Activated effector memory CD4-positive, alpha-beta T cell treated with anti-CD3 and anti-CD28 coated beads, Interleukin-2, amount 50 U/mL, for 16 hours (primary cell): ENCODE results near the gene IL1RAPL2.
"Not testable (repeated sequence)": the region's sequence is repeated elsewhere in the genome, so short reads cannot be mapped to it uniquely, and the experiment has no call there.

ENCODE experiments used
- DNase-seq: peaks from one replicate; pipeline ENCODE4 v3.0.0-alpha.2; 2020

Gene IL1RAPL2

DNA sequence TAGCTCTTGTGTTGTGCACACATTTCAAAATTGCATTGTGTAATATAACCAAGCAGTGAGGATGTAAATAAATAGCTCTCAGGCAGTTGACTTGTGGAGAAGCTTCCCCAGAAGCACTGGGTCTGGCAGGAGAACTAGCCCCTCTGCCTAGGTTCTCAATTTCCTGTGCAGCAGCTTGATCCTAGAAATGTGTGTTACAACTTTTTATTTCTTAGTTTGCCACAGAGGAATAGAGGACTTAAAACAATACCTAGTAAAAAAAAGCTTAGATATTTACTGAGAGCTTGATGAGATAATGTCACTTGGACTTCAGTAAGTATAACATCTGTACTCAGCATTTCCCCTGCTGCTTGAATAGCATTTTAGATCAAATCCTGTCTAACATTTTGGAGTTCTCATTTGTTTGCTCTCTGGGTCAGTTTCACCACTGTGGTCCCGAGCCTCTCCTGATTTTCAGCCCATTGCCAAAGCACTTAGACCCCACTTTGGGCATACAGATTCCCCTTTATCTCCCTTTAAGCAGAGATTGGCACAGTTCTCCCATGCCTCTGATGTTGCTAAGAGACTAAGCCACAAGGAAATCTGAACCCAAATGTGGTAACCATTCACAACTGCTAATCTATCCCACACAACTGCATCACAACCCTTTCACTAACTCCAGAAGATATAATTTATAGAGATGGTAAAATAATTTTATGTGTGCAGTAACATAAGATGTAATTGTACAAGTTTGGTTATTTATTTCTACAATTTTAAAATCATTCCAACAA, 1158.2 kb downstream of the IL1RAPL2 start:
- DNase-seq: no peak

GRCh38 chrX:105725228-105725627, 1159.2 kb downstream of the IL1RAPL2 start:
- DNase-seq: no peak

- DNase-seq: no peak
Measured at GRCh38 chrX:105738162-105738561, 1172.2 kb downstream of the IL1RAPL2 start.

GRCh38 chrX:105744291-105744690, 1178.3 kb downstream of the IL1RAPL2 start:
- DNase-seq: no peak

DNA sequence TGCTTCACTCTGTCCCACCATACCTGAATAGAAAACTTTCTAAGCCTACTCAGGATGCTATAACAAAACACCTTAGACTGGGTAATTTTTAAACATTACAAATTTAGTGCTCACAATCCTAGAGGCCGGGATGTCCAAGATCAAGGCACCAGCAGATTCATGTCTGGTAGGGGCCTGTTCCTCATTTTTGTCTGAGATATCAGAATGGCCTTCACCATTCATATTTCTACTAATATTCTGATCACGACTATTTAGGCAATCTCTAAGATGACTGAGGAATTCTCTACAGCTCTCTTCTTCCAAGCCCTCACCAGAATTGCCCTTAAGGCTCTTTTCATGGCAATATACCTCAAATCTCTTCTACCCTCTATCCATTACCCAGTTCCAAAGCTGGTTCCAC, 1178.9 kb downstream of the IL1RAPL2 start:
- no peak for DNase-seq

DNA sequence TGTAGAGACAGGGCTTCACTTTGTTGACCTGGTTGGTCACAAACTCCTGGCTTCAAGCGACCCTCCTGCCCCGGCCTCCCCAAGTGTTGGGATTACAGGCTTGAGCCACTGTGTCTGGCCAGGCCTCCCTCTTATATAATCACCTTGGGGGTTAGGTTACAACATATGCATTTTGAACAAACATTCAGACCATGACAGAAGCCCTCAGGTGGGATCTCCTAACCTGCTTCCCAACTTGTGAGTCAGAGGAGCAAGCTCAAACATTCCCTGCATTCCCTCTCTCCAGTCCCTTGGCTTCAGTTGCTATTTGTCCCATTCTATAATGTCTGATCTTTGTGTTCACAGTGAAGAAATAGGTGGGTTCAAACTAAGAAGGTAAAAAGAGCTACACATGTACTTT, 1179.9 kb downstream of the IL1RAPL2 start:
- no peak for DNase-seq

DNA sequence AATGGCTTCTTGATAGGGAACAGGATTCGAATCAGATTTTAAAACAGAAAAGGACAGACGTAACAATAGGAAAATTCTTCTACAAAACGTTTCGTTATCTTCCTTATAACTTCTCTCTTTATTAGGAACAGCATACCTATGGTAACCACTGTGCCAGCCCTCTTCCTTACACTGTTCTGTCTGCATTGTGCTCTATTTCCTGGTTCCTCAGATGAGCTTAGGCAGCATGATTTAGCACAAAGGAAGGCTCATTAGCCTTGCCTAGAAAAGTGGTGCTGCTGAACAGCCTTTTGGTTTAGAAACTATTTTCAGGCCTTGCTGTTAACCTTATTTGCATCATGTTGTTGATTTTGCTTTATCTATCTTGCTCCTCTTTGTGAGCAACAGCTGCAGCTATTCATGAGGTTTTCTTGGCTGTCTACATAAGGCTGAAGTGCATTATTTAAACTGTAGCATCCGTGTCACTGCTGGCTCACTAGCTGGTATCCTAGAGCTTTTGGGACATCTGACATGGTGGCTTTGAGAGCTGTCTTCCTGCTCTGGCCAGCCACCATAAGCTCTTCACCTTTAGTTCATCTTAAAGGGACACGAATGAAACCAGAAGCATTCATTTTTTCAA, 1186.4 kb downstream of the IL1RAPL2 start:
- DNase-seq: no peak

GRCh38 chrX:105753411-105753810, 1187.4 kb downstream of the IL1RAPL2 start:
- no peak for DNase-seq

- DNase-seq: no peak
Measured at GRCh38 chrX:105754286-105754964, 1188.4 kb downstream of the IL1RAPL2 start.

DNA sequence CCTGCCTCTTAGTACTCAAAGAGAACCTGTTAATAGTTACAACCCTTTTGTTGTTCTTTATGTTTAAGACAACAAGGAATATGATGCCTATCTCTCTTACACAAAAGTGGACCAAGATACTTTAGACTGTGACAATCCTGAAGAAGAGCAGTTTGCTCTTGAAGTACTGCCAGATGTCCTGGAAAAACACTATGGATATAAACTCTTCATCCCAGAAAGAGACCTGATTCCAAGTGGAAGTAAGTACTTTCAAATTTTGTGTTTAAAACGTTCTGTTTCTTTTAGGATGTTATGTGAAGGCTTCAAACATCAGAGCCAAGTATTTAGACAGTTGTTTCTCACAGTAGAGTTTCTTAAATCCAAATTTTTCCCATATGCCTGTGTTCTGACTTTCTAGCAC, 1189.1 kb downstream of the IL1RAPL2 start:
- DNase-seq: no peak

DNA sequence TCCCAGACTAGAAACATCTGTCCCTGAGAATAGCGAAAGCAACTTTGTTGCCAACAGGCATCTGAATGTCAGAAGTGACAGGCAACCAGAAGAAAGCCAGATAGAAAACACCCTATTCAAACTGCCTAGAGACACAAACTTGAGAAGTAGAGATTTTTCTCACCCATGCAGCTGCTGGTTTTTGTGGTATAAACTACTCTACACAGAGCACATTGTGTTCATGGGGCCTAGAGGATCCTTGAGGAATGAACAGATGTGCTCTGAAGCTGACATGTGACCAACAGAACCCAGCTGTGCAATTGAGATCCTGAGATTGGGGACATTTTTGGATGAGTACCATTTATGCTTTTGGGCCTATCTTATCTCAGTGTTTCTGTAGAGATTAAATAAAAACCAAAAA, 1192.8 kb downstream of the IL1RAPL2 start:
- DNase-seq: no peak

DNA sequence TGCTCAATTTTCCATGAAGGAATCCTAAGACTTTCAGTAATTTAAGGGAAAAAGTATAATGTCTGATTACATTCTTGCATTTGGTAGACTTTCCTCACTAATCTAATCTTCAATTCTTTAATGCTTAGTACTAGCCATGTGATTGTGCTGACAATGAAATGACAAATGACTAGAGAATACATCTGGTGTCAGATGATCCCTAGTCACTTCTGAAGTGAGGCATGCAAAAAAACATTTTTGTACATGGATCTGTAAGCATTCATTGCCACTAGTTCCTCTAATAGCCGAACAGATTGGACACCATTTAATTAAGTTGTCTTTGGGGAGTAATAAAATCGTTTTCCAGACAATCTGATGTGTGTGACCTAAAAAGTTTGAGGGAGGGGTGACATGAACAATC, 1193.6 kb downstream of the IL1RAPL2 start:
- no peak for DNase-seq

- no peak for DNase-seq
Measured at GRCh38 chrX:105765691-105766090, 1199.7 kb downstream of the IL1RAPL2 start.

DNA sequence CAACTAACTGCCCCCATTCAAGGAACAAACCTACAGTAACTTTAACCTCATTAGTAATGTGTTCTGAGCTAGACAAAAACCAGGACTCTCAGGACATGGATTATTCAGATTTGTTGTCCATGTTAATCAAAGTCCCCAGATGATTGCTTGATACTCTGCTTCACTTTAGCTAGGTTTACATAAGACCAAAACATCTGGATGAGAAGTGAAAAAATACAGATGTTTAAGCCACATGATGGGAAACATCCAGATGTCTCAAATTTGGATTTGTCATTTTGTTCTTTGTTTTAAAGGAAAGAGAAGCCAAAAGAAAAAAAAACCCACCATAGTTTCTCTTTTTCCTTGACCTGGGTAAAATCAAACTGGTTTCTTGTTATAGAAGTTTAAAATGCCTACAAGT, 1207.8 kb downstream of the IL1RAPL2 start:
- DNase-seq: no peak

- DNase-seq: no peak
Measured at GRCh38 chrX:105775679-105776078, 1209.7 kb downstream of the IL1RAPL2 start.

DNA sequence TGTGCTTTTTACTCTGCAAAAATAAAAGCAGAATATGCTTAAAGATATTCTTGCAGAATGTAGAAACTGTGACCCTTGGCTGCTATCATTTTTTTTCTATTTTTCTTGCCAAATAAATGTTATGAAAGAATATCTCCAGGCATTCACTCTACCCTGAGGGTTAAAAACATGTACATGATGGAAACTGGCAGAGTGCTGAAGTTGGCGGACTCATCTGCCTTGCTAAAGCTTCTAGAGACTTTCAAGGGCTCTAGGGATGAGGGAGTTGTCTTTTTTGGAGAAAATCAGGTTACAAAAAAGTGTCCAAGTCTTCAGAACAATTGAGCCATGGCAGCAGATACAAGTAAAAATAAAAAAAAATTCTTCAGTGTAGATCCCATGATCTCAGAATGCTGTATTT, 1215.8 kb downstream of the IL1RAPL2 start:
- DNase-seq: no peak

- not testable (repeated sequence) for DNase-seq
Measured at GRCh38 chrX:105796877-105797276, 1230.9 kb downstream of the IL1RAPL2 start.

- no peak for DNase-seq
Measured at GRCh38 chrX:105803891-105804290, 1237.9 kb downstream of the IL1RAPL2 start.

- not testable (repeated sequence) for DNase-seq
Measured at GRCh38 chrX:105805655-105806054, 1239.7 kb downstream of the IL1RAPL2 start.

DNA sequence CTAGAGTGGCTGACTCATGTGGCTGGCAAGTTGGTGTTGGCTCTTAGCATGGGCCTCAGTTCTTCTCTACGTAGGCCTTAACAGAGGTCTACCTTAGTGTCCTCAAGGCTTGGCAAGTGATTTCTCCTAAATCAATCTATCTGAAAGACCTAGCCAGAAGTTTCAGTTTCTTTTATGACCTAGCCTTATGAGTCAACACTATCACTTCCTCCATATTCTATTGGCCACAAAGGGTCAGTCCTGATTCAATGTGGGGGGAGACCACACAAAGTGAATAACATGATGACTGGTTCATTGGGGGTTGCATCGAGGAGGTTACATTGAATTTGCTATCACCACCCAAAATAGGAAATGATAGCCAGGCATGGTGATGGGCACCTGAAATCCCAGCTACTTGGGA, 1250.5 kb downstream of the IL1RAPL2 start:
- no peak for DNase-seq
